Measurements from ENCODE around the gene AFF1.

DNA sequence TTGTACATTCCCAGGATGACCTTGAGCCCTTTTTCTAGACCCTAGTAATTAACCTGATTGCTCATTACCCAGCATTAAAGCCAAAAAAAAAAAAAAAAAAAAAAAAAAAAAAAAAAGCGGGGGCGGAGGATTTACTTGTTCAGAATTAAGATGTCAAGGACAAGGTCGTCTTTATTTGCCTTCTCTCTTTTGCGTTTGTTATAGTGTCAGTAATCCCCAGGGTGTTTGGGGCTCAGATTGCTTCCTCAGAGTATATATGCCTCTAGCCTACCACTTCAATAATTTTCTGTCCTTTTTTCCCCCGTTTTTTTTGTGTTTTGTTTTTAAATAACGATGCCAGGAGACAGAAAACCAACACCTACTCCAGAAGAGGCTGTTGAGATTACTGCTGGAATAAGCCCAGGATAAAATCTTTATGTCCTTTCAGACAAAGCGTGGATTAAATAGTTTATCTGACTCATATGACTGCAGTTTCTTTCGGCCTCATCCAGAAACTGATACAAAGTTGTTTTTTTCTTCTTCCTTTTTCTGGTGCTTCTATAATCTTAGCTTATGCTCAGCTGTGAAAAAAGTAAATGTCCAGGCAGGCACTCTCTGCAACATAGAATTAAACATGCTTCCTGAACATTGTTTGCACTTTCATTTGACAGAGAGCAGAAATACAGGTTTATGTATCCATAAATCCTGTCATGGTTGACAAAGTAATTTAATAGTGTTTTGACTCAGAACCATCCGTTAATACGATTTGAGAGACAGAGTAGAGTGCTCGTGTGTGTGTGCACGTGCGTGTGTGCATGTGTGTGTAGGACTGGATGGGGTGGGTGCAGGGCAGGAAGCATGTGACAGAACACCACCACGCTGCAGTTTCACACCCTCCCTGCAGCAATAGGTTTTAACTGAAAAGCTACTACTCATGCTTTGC is 138.6 kb downstream of the AFF1 start:
- TF ChIP-seq ZNF138 (CRISPR knock-in tag; conservative IDR thresholded peaks at IDR 0.05) (no peak), CBFB (CRISPR knock-in tag; IDR thresholded peaks at IDR 0.05; ENCODE audit: low read depth) (no peak), ZBTB43 (CRISPR knock-in tag; IDR thresholded peaks at IDR 0.05) (no peak), CREM (CRISPR knock-in tag; IDR thresholded peaks at IDR 0.05) (no peak), MXD4 (CRISPR knock-in tag; IDR thresholded peaks at IDR 0.05; ENCODE audit: borderline replicate concordance) (no peak), MYBL2 (CRISPR knock-in tag; IDR thresholded peaks at IDR 0.05) (no peak)
- TF ChIP-seq, protein P1, sequence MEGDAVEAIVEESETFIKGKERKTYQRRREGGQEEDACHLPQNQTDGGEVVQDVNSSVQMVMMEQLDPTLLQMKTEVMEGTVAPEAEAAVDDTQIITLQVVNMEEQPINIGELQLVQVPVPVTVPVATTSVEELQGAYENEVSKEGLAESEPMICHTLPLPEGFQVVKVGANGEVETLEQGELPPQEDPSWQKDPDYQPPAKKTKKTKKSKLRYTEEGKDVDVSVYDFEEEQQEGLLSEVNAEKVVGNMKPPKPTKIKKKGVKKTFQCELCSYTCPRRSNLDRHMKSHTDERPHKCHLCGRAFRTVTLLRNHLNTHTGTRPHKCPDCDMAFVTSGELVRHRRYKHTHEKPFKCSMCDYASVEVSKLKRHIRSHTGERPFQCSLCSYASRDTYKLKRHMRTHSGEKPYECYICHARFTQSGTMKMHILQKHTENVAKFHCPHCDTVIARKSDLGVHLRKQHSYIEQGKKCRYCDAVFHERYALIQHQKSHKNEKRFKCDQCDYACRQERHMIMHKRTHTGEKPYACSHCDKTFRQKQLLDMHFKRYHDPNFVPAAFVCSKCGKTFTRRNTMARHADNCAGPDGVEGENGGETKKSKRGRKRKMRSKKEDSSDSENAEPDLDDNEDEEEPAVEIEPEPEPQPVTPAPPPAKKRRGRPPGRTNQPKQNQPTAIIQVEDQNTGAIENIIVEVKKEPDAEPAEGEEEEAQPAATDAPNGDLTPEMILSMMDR (IDR thresholded peaks at IDR 0.05): no peak
- TF ChIP-seq, protein P2, sequence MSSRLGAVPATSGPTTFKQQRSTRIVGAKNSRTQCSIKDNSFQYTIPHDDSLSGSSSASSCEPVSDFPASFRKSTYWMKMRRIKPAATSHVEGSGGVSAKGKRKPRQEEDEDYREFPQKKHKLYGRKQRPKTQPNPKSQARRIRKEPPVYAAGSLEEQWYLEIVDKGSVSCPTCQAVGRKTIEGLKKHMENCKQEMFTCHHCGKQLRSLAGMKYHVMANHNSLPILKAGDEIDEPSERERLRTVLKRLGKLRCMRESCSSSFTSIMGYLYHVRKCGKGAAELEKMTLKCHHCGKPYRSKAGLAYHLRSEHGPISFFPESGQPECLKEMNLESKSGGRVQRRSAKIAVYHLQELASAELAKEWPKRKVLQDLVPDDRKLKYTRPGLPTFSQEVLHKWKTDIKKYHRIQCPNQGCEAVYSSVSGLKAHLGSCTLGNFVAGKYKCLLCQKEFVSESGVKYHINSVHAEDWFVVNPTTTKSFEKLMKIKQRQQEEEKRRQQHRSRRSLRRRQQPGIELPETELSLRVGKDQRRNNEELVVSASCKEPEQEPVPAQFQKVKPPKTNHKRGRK (CRISPR knock-in tag; IDR thresholded peaks at IDR 0.05; ENCODE audit: borderline replicate concordance): no peak
- TF ChIP-seq, protein P3, sequence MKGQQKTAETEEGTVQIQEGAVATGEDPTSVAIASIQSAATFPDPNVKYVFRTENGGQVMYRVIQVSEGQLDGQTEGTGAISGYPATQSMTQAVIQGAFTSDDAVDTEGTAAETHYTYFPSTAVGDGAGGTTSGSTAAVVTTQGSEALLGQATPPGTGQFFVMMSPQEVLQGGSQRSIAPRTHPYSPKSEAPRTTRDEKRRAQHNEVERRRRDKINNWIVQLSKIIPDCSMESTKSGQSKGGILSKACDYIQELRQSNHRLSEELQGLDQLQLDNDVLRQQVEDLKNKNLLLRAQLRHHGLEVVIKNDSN (CRISPR knock-in tag; IDR thresholded peaks at IDR 0.05): no peak

Measured in WTC11 (cell line).